Erythroblast (primary cell): Measurements from ENCODE around the gene CACFD1.

ENCODE experiments used
- GATA1 ChIP-seq: IDR thresholded peaks from 2 replicates; pipeline ENCODE4 v1.6.1; 2011; ENCODE audit warnings: low read depth, mild to moderate bottlenecking, control low read depth, low read length, moderate library complexity
- POLR2A ChIP-seq: IDR thresholded peaks from 2 replicates; pipeline ENCODE4 v1.6.1; 2011; ENCODE audit warnings: mild to moderate bottlenecking, low read length

- TF ChIP-seq POLR2A (no peak), GATA1 (no peak)
These were observed 49.7 kb downstream of the CACFD1 start for GRCh38 chr9:133509179-133510083.
